ENCODE data around the gene ZMYM2. TPM values are rescaled to one million over a fixed set of nuclear protein-coding genes. Genes with fewer than 3 reads are reported as not detected.

ZMYM2 gene
- total RNA-seq, 1 donor from 2014 or later, result 109 TPM

DNA sequence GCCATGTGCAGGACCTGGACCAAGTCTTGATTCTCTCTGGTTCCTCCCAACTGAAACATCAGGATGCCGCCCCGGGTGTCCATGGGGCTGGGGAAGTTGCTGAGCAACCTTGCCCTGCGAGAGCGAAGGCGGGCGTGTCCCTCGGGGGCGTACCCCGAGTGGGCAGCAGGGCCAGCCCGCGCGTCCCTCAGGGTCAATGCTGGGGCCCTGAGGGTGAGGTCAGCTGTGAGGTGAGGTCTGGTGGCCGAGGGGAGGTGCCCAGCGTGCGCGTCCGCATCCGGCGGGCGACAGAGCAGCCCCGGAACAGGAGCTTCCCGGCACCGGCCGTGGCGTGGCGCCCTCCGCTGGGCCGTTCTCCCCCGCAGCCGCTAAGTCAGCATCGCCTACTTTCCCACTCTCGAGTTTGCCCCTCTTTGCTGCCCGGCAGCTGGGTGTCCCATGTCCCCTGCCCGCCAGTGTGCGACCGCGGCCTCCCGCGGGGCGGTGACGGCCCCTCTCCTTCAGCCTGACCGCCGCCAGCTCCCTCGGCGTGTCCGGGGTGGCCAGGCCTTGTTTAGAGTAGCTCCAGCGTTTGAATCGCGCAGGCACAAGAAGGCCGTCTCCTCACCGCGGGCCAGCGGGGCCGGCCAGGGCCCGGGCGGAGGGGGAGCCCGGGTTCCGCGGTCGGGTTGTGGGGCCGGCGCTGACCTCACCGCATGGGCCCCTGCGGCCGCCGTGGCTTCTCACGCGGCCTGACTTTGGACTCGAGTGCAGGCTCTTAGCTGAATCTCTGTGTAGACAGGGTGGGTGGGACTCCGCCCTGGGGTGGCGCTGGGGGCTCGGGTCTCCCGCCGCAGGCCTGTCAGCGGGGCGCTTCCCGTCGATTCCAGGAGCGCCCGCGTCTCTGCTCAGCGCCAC is 169.3 kb downstream of the ZMYM2 start:
- peak overlapping the region; percentile 84 for H3K9ac ChIP-seq (ENCODE audit: low read length)
- no peaks in the 10 kb centered on the region for H3K79me2 ChIP-seq (ENCODE audit: insufficient read depth, low read length)
- peak overlapping the region; percentile 100 for H2AFZ ChIP-seq (ENCODE audit: low read depth, low read length)
- H3K4me2 ChIP-seq (ENCODE audit: low read length), result peak overlapping the region; percentile 99
- peak overlapping the region; percentile 64 for H3K4me3 ChIP-seq (ENCODE audit: insufficient read depth, low read depth, low read length)
- H3K36me3 ChIP-seq (ENCODE audit: insufficient read depth, low read length), result no peaks in the 10 kb centered on the region
- Mint-ChIP-seq H3K4me3 (ENCODE audit: unreplicated experiment) (no peak overlapping the region), H3K4me1 (ENCODE audit: low read depth, unreplicated experiment) (peaks cover 4% of the 10 kb centered on the region), H3K9me3 (ENCODE audit: unreplicated experiment) (no peaks in the 10 kb centered on the region), H3K27me3 (ENCODE audit: low read depth, unreplicated experiment) (peaks cover 17% of the 10 kb centered on the region), H3K36me3 (ENCODE audit: low read depth, unreplicated experiment) (no peaks in the 10 kb centered on the region), H3K27ac (ENCODE audit: unreplicated experiment) (no peak overlapping the region)
- H3K27ac ChIP-seq (ENCODE audit: low read depth, low read length), result peak overlapping the region; percentile 48
- TF ChIP-seq, protein P1, sequence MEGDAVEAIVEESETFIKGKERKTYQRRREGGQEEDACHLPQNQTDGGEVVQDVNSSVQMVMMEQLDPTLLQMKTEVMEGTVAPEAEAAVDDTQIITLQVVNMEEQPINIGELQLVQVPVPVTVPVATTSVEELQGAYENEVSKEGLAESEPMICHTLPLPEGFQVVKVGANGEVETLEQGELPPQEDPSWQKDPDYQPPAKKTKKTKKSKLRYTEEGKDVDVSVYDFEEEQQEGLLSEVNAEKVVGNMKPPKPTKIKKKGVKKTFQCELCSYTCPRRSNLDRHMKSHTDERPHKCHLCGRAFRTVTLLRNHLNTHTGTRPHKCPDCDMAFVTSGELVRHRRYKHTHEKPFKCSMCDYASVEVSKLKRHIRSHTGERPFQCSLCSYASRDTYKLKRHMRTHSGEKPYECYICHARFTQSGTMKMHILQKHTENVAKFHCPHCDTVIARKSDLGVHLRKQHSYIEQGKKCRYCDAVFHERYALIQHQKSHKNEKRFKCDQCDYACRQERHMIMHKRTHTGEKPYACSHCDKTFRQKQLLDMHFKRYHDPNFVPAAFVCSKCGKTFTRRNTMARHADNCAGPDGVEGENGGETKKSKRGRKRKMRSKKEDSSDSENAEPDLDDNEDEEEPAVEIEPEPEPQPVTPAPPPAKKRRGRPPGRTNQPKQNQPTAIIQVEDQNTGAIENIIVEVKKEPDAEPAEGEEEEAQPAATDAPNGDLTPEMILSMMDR (IDR thresholded peaks at IDR 0.05; ENCODE audit: insufficient read depth, low read depth, low read length), result no peak
- TF ChIP-seq EZH2 (IDR thresholded peaks at IDR 0.05; ENCODE audit: insufficient read depth, low read length), result no peak
- H4K20me1 ChIP-seq (ENCODE audit: insufficient read depth, low read length), result no peaks in the 10 kb centered on the region
- H3K27me3 ChIP-seq (ENCODE audit: insufficient read depth, low read length), result peaks cover 11% of the 10 kb centered on the region
- H3K9me3 ChIP-seq (ENCODE audit: insufficient read depth, low read depth, low read length), result no peaks in the 10 kb centered on the region
- DNase-seq (ENCODE audit: low read depth), result peak; percentile 47
- FAIRE-seq, result no peak
- H3K4me1 ChIP-seq (ENCODE audit: insufficient read depth, low read length), result peaks cover 24% of the 10 kb centered on the region

DNA sequence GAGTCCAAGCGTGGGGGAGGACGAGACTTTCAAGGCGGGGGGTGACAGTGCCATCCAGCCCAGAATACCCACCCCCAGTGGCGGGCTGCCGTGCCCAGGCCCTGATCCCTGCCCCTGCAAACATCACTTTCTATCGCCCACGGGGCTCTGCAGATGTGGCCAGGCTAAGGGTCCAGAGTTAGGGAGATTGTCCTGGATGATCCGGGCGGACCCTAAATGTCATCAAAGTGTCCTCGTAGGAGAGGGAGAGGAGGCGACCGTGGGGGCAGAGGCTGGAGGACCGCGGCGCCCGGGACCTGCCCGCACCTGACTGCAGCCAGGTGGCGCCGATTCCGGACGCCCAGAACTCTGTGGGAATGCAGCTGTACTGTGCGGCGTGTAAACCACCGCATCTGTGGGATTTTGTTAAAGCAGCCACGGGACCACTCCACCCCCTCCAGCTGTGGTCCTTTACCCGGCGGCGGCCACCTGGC is 170.0 kb downstream of the ZMYM2 start:
- no peaks in the 10 kb centered on the region for H3K36me3 ChIP-seq (ENCODE audit: insufficient read depth, low read length)
- Mint-ChIP-seq H3K9me3 (ENCODE audit: unreplicated experiment) (no peaks in the 10 kb centered on the region), H3K27me3 (ENCODE audit: low read depth, unreplicated experiment) (peaks cover 14% of the 10 kb centered on the region), H3K27ac (ENCODE audit: unreplicated experiment) (no peak overlapping the region), H3K4me1 (ENCODE audit: low read depth, unreplicated experiment) (peaks cover 4% of the 10 kb centered on the region), H3K36me3 (ENCODE audit: low read depth, unreplicated experiment) (no peaks in the 10 kb centered on the region), H3K4me3 (ENCODE audit: unreplicated experiment) (no peak overlapping the region)
- H3K9ac ChIP-seq (ENCODE audit: low read length), result peak overlapping the region; percentile 84
- peak overlapping the region; percentile 99 for H3K4me2 ChIP-seq (ENCODE audit: low read length)
- H3K4me1 ChIP-seq (ENCODE audit: insufficient read depth, low read length), result peaks cover 24% of the 10 kb centered on the region
- peaks cover 9% of the 10 kb centered on the region for H3K27me3 ChIP-seq (ENCODE audit: insufficient read depth, low read length)
- no peaks in the 10 kb centered on the region for H4K20me1 ChIP-seq (ENCODE audit: insufficient read depth, low read length)
- FAIRE-seq, result no peak
- no peaks in the 10 kb centered on the region for H3K79me2 ChIP-seq (ENCODE audit: insufficient read depth, low read length)
- TF ChIP-seq, protein P1 (IDR thresholded peaks at IDR 0.05; ENCODE audit: insufficient read depth, low read depth, low read length), result no peak
- TF ChIP-seq EZH2 (IDR thresholded peaks at IDR 0.05; ENCODE audit: insufficient read depth, low read length), result peak; percentile 50
- H3K9me3 ChIP-seq (ENCODE audit: insufficient read depth, low read depth, low read length), result no peaks in the 10 kb centered on the region
- no peak for DNase-seq (ENCODE audit: low read depth)
- no peak overlapping the region for H3K27ac ChIP-seq (ENCODE audit: low read depth, low read length)
- peak overlapping the region; percentile 100 for H2AFZ ChIP-seq (ENCODE audit: low read depth, low read length)
- peak overlapping the region; percentile 64 for H3K4me3 ChIP-seq (ENCODE audit: insufficient read depth, low read depth, low read length)

DNA sequence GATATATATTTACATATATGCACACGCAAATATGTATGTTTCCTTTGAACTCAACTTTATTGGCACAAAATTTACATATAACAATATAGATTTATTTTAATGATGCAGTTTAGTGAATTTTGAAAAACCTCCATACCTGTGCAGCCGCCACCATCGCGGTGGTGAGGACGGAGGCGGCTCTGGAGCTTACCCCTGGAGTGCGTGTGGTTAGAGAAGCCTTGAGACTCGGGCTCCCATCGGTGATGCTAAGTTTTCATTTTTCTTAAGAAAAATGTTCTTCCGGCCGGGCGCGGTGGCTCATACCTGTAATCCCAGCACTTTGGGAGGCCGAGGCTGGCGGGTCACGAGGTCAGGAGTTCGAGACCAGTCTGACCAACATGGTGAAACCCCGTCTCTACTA is 170.5 kb downstream of the ZMYM2 start:
- H2AFZ ChIP-seq (ENCODE audit: low read depth, low read length), result no peak overlapping the region
- no peaks in the 10 kb centered on the region for H3K36me3 ChIP-seq (ENCODE audit: insufficient read depth, low read length)
- Mint-ChIP-seq H3K27me3 (ENCODE audit: low read depth, unreplicated experiment) (peaks cover 13% of the 10 kb centered on the region), H3K27ac (ENCODE audit: unreplicated experiment) (no peak overlapping the region), H3K36me3 (ENCODE audit: low read depth, unreplicated experiment) (no peaks in the 10 kb centered on the region), H3K4me1 (ENCODE audit: low read depth, unreplicated experiment) (peaks cover 4% of the 10 kb centered on the region), H3K4me3 (ENCODE audit: unreplicated experiment) (no peak overlapping the region), H3K9me3 (ENCODE audit: unreplicated experiment) (no peaks in the 10 kb centered on the region)
- FAIRE-seq, result no peak
- H3K79me2 ChIP-seq (ENCODE audit: insufficient read depth, low read length), result no peaks in the 10 kb centered on the region
- no peak overlapping the region for H3K4me3 ChIP-seq (ENCODE audit: insufficient read depth, low read depth, low read length)
- TF ChIP-seq, protein P1 (IDR thresholded peaks at IDR 0.05; ENCODE audit: insufficient read depth, low read depth, low read length), result no peak
- no peak for TF ChIP-seq EZH2 (IDR thresholded peaks at IDR 0.05; ENCODE audit: insufficient read depth, low read length)
- H3K27me3 ChIP-seq (ENCODE audit: insufficient read depth, low read length), result peaks cover 9% of the 10 kb centered on the region
- H3K27ac ChIP-seq (ENCODE audit: low read depth, low read length), result no peak overlapping the region
- H3K4me2 ChIP-seq (ENCODE audit: low read length), result no peak overlapping the region
- no peaks in the 10 kb centered on the region for H3K9me3 ChIP-seq (ENCODE audit: insufficient read depth, low read depth, low read length)
- no peaks in the 10 kb centered on the region for H4K20me1 ChIP-seq (ENCODE audit: insufficient read depth, low read length)
- no peak overlapping the region for H3K9ac ChIP-seq (ENCODE audit: low read length)
- peaks cover 24% of the 10 kb centered on the region for H3K4me1 ChIP-seq (ENCODE audit: insufficient read depth, low read length)
- no peak for DNase-seq (ENCODE audit: low read depth)

All from astrocyte (in vitro differentiated cells and primary cell).